ENCODE measurements around the gene KRT84. TPM values are rescaled to one million over a fixed set of nuclear protein-coding genes. Genes with fewer than 3 reads are reported as not detected.

The KRT84 gene
- total RNA-seq, 6 donors from 2014 or later, result not detected

GRCh38 chr12:52401526-52401925, 16.1 kb upstream of the KRT84 start:
- ATAC-seq (ENCODE audit: low FRiP score in 2 of 2) (no peak), DNase-seq (no peak)
- Histone ChIP-seq H3K4me1 (no peaks in the 10 kb centered on the region), H3K4me3 (no peak overlapping the region), H3K27me3 (no peaks in the 10 kb centered on the region), H3K36me3 (no peaks in the 10 kb centered on the region), H3K9me3 (no peaks in the 10 kb centered on the region), H3K27ac (no peak overlapping the region)
- 59 to 79% methylated on average over 5 of the region's 5 CpGs for WGBS, 2 donors
- TF ChIP-seq EP300 (IDR thresholded peaks at IDR 0.05), result no peak
- no peak for TF ChIP-seq POLR2AphosphoS5 (IDR thresholded peaks at IDR 0.05)
- TF ChIP-seq, protein P1, sequence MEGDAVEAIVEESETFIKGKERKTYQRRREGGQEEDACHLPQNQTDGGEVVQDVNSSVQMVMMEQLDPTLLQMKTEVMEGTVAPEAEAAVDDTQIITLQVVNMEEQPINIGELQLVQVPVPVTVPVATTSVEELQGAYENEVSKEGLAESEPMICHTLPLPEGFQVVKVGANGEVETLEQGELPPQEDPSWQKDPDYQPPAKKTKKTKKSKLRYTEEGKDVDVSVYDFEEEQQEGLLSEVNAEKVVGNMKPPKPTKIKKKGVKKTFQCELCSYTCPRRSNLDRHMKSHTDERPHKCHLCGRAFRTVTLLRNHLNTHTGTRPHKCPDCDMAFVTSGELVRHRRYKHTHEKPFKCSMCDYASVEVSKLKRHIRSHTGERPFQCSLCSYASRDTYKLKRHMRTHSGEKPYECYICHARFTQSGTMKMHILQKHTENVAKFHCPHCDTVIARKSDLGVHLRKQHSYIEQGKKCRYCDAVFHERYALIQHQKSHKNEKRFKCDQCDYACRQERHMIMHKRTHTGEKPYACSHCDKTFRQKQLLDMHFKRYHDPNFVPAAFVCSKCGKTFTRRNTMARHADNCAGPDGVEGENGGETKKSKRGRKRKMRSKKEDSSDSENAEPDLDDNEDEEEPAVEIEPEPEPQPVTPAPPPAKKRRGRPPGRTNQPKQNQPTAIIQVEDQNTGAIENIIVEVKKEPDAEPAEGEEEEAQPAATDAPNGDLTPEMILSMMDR (IDR thresholded peaks at IDR 0.05), result no peak
- no peak for TF ChIP-seq POLR2A (IDR thresholded peaks at IDR 0.05)

DNA sequence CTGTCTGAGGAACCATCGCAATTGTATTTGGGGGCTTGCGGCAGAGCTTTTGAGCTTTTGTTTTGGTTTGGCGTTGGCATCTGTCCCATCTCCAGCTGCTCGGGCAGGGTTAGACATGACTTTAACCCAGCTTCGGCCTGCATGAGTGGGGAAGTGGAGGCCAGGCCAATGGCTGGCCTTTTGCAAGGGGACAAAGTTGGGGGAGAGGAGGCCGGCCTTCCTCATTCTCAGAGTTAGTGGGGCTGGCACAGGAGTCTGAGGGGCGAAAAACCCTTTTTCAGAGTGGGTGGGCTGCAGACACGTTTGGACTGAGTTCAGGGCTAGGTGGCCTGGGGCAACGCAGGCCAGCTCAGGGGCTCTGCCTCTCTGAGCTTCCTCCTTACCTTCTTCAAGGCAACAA, 15.5 kb upstream of the KRT84 start:
- DNase-seq (no peak), ATAC-seq (ENCODE audit: low FRiP score in 2 of 2) (no peak)
- no peaks in the 10 kb centered on the region for H3K36me3 ChIP-seq
- H3K4me3 ChIP-seq, result no peak overlapping the region
- no peak overlapping the region for H3K27ac ChIP-seq
- no peak for TF ChIP-seq POLR2AphosphoS5 (IDR thresholded peaks at IDR 0.05)
- TF ChIP-seq, protein P1 (IDR thresholded peaks at IDR 0.05), result no peak
- 83 to 89% methylated on average over 9 of the region's 9 CpGs for WGBS, 2 donors
- H3K9me3 ChIP-seq, result no peaks in the 10 kb centered on the region
- no peaks in the 10 kb centered on the region for H3K4me1 ChIP-seq
- H3K27me3 ChIP-seq, result no peaks in the 10 kb centered on the region

DNA sequence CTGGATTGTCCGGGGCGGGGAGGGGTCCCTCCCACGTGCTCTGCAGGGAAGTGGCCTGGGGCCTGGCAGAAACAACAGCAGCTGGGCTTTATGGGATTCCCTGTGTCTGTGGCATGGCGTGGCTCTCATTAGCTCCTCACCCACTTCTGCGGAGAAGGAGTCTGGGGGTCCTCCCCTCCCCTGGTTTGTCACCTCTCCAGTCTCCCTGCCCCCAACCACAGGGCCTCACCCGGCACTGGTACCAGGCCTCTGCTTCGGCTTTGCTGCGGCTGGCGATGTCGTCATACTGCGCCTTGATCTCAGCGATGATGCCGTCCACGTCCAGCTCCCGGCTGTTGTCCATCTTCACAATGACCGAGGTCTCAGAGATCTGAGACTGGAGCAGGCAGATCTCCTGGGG, 14.3 kb upstream of the KRT84 start:
- no peak overlapping the region for H3K27ac ChIP-seq
- no peaks in the 10 kb centered on the region for H3K36me3 ChIP-seq
- H3K4me3 ChIP-seq, result no peak overlapping the region
- no peaks in the 10 kb centered on the region for H3K4me1 ChIP-seq
- DNase-seq (peak in 1 of 2 donors; percentile 38), ATAC-seq (ENCODE audit: low FRiP score in 2 of 2) (no peak)
- TF ChIP-seq EP300 (IDR thresholded peaks at IDR 0.05), result no peak
- TF ChIP-seq, protein P1 (IDR thresholded peaks at IDR 0.05), result no peak
- no peak for TF ChIP-seq POLR2A (IDR thresholded peaks at IDR 0.05)
- no peak for TF ChIP-seq POLR2AphosphoS5 (IDR thresholded peaks at IDR 0.05)
- no peaks in the 10 kb centered on the region for H3K27me3 ChIP-seq
- H3K9me3 ChIP-seq, result no peaks in the 10 kb centered on the region
- WGBS, 2 donors, result 92 to 93% methylated on average over 11 to 16 of the region's 16 CpGs

- no peak overlapping the region for H3K27ac ChIP-seq
- H3K4me3 ChIP-seq, result no peak overlapping the region
- TF ChIP-seq, protein P1 (IDR thresholded peaks at IDR 0.05), result no peak
- TF ChIP-seq POLR2AphosphoS5 (IDR thresholded peaks at IDR 0.05), result no peak
- TF ChIP-seq POLR2A (IDR thresholded peaks at IDR 0.05), result no peak
- TF ChIP-seq EP300 (IDR thresholded peaks at IDR 0.05), result no peak
- ATAC-seq (ENCODE audit: low FRiP score in 2 of 2) (no peak), DNase-seq (no peak)
- no peaks in the 10 kb centered on the region for H3K4me1 ChIP-seq
- no peaks in the 10 kb centered on the region for H3K9me3 ChIP-seq
- H3K27me3 ChIP-seq, result no peaks in the 10 kb centered on the region
- WGBS, 2 donors, result 76 to 91% methylated on average over 1 of the region's 1 CpG
- H3K36me3 ChIP-seq, result no peaks in the 10 kb centered on the region
Observed at GRCh38 chr12:52398176-52398575, 12.7 kb upstream of the KRT84 start.

- no peak overlapping the region for H3K27ac ChIP-seq
- no peaks in the 10 kb centered on the region for H3K27me3 ChIP-seq
- no peaks in the 10 kb centered on the region for H3K36me3 ChIP-seq
- TF ChIP-seq, protein P1 (IDR thresholded peaks at IDR 0.05), result no peak
- TF ChIP-seq POLR2AphosphoS5 (IDR thresholded peaks at IDR 0.05) (no peak), POLR2A (IDR thresholded peaks at IDR 0.05) (no peak), EP300 (IDR thresholded peaks at IDR 0.05) (no peak)
- DNase-seq (no peak), ATAC-seq (ENCODE audit: low FRiP score in 2 of 2) (no peak)
- WGBS, 2 donors, result 79 to 80% methylated on average over 8 of the region's 8 CpGs
- no peak overlapping the region for H3K4me3 ChIP-seq
- H3K4me1 ChIP-seq, result no peaks in the 10 kb centered on the region
- no peaks in the 10 kb centered on the region for H3K9me3 ChIP-seq
Observed at GRCh38 chr12:52396656-52397055, 11.2 kb upstream of the KRT84 start.
